Right ventricle myocardium inferior (tissue), 1 donor: ENCODE data around the gene SCRN2. TPM values are rescaled to one million over a fixed set of nuclear protein-coding genes. Genes with fewer than 3 reads are reported as not detected.

Experiments used
- ATAC-seq: fragments of 200-7000 bp; cut with Tn5 transposase; one replicate; pipeline ENCODE4 v1.9.1; 2020; ENCODE audit warnings: mild to moderate bottlenecking, moderate library complexity
- DNase-seq: peaks from one replicate; pipeline ENCODE4 v3.0.0; 2021; ENCODE audit errors: missing footprints
- intact Hi-C: fragments of 100-400 bp; cut with DNase I; formaldehyde crosslinking; loops from one replicate; pipeline ENCODE4 v1.11.0; 2022
- total RNA-seq: library from RNA; stranded (reverse); fragmentation: NEBNext Ultra II Directional; extraction: Animal tissue kit (Norgen Biotek cat#: 25700); gene quantifications from one replicate; pipeline ENCODE4 v1.2.1, GENCODE V29; 2021
- donor health status: DM: no; HTN: yes; CAD: no; lungs with severe emphysema.

The SCRN2 gene
- total RNA-seq, 1 donor from 2014 or later = 27.0 TPM

- intact Hi-C loops = no loop called here
- ATAC-seq = no peak
- no peak for DNase-seq
These were observed 32.4 kb upstream of the SCRN2 start for GRCh38 chr17:47873200-47874090.

- intact Hi-C loops = no loop called here
- DNase-seq (no peak), ATAC-seq (no peak)
These were observed 31.6 kb upstream of the SCRN2 start for GRCh38 chr17:47872651-47873161.

GRCh38 chr17:47872019-47872650 lies 31.1 kb upstream of the SCRN2 start:
- ATAC-seq (no peak), DNase-seq (no peak)
- intact Hi-C loops = no loop called here

- intact Hi-C loops = no loop called here
- no peak for ATAC-seq
- DNase-seq = no peak
These were observed 30.0 kb upstream of the SCRN2 start for GRCh38 chr17:47871048-47871447.

GRCh38 chr17:47870056-47870455 lies 29.0 kb upstream of the SCRN2 start:
- no peak for DNase-seq
- no peak for ATAC-seq
- intact Hi-C loops = no loop called here

GRCh38 chr17:47869114-47869513 lies 28.0 kb upstream of the SCRN2 start:
- no peak for ATAC-seq
- intact Hi-C loops = no loop called here
- no peak for DNase-seq

- intact Hi-C loops = no loop called here
- DNase-seq (no peak), ATAC-seq (no peak)
These were observed 26.9 kb upstream of the SCRN2 start for GRCh38 chr17:47867813-47868533.

- DNase-seq = no peak
These were observed 25.9 kb upstream of the SCRN2 start for GRCh38 chr17:47866941-47867340.

GRCh38 chr17:47864791-47865216 lies 23.7 kb upstream of the SCRN2 start:
- no peak for ATAC-seq
- intact Hi-C loops = no loop called here

More at GRCh38 chr17:47866941-47867340, 25.9 kb upstream of the SCRN2 start:
- peak; percentile 67 for ATAC-seq
- intact Hi-C loops = no loop called here

GRCh38 chr17:47862621-47863440 lies 21.8 kb upstream of the SCRN2 start:
- intact Hi-C loops = no loop called here
- no peak for ATAC-seq
- no peak for DNase-seq

More at GRCh38 chr17:47864791-47865216, 23.7 kb upstream of the SCRN2 start:
- DNase-seq = no peak

- intact Hi-C loops = no loop called here
- ATAC-seq (no peak), DNase-seq (no peak)
These were observed 19.3 kb upstream of the SCRN2 start for GRCh38 chr17:47860386-47860785.

- no peak for DNase-seq
- intact Hi-C loops = no loop called here
- no peak for ATAC-seq
These were observed 16.7 kb upstream of the SCRN2 start for GRCh38 chr17:47857551-47858455.

- intact Hi-C loops = no loop called here
- DNase-seq = no peak
- no peak for ATAC-seq
These were observed 15.8 kb upstream of the SCRN2 start for GRCh38 chr17:47856830-47857229.

GRCh38 chr17:47855737-47856136 lies 14.7 kb upstream of the SCRN2 start:
- intact Hi-C loops = no loop called here
- DNase-seq (no peak), ATAC-seq (no peak)

GRCh38 chr17:47853616-47854015 lies 12.5 kb upstream of the SCRN2 start:
- no peak for ATAC-seq
- no peak for DNase-seq
- intact Hi-C loops = no loop called here

- DNase-seq = no peak
- ATAC-seq = no peak
- intact Hi-C loops = no loop called here
These were observed 11.3 kb upstream of the SCRN2 start for GRCh38 chr17:47852113-47852949.

- ATAC-seq = no peak
- DNase-seq = no peak
- intact Hi-C loops = no loop called here
These were observed 10.7 kb upstream of the SCRN2 start for GRCh38 chr17:47851764-47852112.
